HG02973 (cell line): Measurements from ENCODE around the gene RPS6KA1.

Experiments
- ATAC-seq: cut with Tn5 transposase; IDR thresholded peaks from one replicate; pipeline ENCODE4 v1.9.1; 2021; ENCODE audit warnings: moderate library complexity; ENCODE audit not compliant: unreplicated experiment

The RPS6KA1 gene

GRCh38 chr1:26530895-26531598, 1.5 kb downstream of the RPS6KA1 start:
- no peak for ATAC-seq

GRCh38 chr1:26531651-26532131, 2.1 kb downstream of the RPS6KA1 start:
- no peak for ATAC-seq

- ATAC-seq, result no peak
Observed at GRCh38 chr1:26533951-26534509, 4.5 kb downstream of the RPS6KA1 start.

GRCh38 chr1:26535201-26535600, 5.6 kb downstream of the RPS6KA1 start:
- no peak for ATAC-seq

GRCh38 chr1:26536081-26536480, 6.5 kb downstream of the RPS6KA1 start:
- no peak for ATAC-seq

GRCh38 chr1:26536521-26536920, 7.0 kb downstream of the RPS6KA1 start:
- no peak for ATAC-seq

GRCh38 chr1:26537951-26538352, 8.4 kb downstream of the RPS6KA1 start:
- ATAC-seq, result no peak

GRCh38 chr1:26538480-26539412, 9.2 kb downstream of the RPS6KA1 start:
- no peak for ATAC-seq

GRCh38 chr1:26539722-26540121, 10.2 kb downstream of the RPS6KA1 start:
- no peak for ATAC-seq

- no peak for ATAC-seq
Observed at GRCh38 chr1:26540351-26540750, 10.8 kb downstream of the RPS6KA1 start.

GRCh38 chr1:26541431-26541815, 11.9 kb downstream of the RPS6KA1 start:
- peak; percentile 3 for ATAC-seq

- ATAC-seq, result peak; percentile 46
Observed at GRCh38 chr1:26541816-26542711, 12.5 kb downstream of the RPS6KA1 start.

- ATAC-seq, result no peak
Observed at GRCh38 chr1:26542771-26543451, 13.3 kb downstream of the RPS6KA1 start.

GRCh38 chr1:26543462-26543861, 13.9 kb downstream of the RPS6KA1 start:
- ATAC-seq, result no peak

- ATAC-seq, result no peak
Observed at GRCh38 chr1:26544126-26544525, 14.6 kb downstream of the RPS6KA1 start.

GRCh38 chr1:26545969-26546323, 16.4 kb downstream of the RPS6KA1 start:
- ATAC-seq, result no peak

GRCh38 chr1:26546375-26546774, 16.8 kb downstream of the RPS6KA1 start:
- no peak for ATAC-seq

- no peak for ATAC-seq
Observed at GRCh38 chr1:26546819-26547218, 17.3 kb downstream of the RPS6KA1 start.

GRCh38 chr1:26548841-26549240, 19.3 kb downstream of the RPS6KA1 start:
- no peak for ATAC-seq

- ATAC-seq, result no peak
Observed at GRCh38 chr1:26550946-26551345, 21.4 kb downstream of the RPS6KA1 start.
